CD4-positive, alpha-beta T cell treated with Interleukin-17A for 4 hours (primary cell): ENCODE data around the gene SAPCD1.

ENCODE experiments used
- DNase-seq: peaks from one replicate; pipeline ENCODE4 v3.0.0-alpha.2; 2020; ENCODE audit warnings: mixed read lengths

SAPCD1 gene

DNA sequence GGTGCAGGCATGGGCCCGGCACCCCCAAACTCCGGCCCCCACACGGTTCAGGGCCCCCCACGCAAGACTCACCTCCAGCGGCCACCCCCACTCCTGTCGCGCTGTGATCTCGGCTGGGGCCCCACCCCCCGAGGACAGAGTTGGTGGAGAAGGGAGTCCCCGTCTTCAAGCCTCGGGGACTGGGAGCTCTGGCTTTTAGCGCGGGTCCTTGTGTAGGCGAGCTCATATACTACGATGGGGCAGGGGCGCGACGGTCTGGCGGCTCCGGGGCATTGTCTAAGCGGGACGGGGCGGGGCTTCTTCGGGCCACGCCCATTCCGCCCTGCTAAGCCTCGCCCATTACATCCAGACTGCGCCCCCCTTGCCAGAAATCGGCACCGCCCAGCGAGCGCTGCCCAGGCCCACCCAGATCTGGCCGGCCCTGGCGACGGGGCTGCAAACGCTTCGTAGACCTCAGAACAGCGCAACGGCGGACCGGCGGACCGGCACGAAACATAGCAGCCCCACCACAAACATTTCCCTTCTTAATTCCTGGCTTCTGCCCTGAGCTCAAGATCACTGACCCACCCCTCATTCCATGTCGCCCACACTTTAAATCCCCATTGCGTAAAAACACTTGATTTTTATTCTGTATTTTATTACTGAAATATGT lies 32.4 kb upstream of the SAPCD1 start:
- DNase-seq, result peak; percentile 76

DNA sequence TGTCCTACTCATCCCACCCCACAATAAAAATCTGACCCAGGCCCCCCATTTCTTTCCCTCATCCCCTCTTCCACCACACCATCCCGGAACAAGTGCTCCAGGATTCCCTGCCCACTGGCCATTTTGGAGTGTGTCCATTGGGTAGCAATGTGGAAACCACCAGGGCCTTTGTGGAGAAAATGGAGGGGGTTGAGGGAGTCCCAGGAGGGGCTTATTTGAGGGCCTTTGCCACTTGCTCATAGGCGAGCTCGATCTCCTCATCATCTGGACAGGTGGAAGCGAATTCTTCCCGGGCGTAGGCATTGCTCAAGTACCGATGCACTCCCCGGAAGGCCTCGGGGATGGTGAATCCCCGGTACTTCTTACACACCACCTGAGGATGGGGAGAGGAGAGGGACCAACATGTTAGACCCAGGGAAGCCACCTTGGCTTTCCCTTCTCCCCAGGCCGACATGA lies 31.8 kb upstream of the SAPCD1 start:
- DNase-seq, result no peak

DNA sequence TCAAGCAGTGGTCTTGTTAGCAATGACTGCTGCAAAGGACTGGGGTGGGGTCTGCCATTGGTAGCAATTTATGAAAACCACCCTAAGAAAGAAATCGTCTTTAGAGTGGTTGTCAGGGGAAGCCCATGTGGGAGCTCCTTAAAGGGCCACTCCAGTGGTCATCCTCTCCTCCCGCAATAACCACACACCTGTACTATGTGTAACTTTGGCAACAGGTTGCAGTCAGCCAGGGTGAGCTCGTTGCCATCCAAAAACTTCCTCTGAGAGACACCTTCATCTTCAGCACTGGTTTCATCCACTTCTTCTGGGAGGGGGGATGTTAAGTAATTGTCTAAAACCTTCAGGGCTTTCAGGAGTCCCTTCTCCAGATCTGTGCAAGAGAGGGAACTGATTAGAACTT lies 30.4 kb upstream of the SAPCD1 start:
- DNase-seq, result no peak

DNA sequence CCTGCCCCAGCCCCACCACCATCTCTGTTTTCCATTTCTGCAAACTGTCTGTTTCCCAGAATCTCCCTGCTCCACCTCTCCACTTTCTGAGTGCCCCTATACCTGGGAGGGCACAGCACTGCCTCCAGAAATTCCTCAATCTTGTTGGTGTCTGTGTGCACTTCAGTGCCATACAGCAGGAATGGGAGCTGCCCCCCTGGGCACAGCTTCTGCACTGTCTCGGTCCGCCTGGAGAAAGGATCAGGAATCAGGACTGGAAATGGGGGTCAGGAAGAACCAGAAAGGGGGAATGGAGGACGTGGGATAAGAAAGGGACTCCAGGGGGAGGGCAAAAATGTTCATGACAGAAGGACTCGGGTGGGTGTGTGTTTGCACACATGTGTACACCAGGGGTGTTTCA lies 28.7 kb upstream of the SAPCD1 start:
- DNase-seq, result no peak

DNA sequence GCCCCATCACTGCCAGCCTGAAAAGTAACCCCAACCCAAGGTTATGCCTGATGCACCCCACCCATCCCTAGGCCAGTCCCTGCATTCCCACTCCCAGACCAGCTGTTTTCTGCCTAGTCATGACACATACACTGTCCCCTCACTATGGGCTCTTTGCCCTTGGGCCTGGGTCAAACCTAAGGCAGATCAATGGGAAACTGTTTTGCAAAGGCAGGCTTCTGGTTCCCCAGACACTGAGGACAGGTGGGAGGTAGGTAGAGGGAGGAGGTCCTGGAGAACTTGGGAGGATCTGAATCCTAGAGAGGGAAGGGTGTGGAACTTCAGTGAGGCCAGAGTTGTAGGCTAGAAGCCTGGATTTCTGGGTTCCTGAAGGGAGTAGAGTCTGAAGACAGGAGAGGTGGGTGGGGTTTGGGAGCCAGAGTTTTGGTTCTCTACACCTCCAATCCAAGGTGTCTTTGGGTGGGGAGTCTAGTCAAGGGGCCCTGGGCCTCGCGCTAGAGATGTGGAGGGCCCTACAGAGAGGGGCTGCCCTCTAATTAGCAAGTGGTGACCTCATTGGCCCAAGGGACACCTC lies 28.1 kb upstream of the SAPCD1 start:
- DNase-seq, result no peak

DNA sequence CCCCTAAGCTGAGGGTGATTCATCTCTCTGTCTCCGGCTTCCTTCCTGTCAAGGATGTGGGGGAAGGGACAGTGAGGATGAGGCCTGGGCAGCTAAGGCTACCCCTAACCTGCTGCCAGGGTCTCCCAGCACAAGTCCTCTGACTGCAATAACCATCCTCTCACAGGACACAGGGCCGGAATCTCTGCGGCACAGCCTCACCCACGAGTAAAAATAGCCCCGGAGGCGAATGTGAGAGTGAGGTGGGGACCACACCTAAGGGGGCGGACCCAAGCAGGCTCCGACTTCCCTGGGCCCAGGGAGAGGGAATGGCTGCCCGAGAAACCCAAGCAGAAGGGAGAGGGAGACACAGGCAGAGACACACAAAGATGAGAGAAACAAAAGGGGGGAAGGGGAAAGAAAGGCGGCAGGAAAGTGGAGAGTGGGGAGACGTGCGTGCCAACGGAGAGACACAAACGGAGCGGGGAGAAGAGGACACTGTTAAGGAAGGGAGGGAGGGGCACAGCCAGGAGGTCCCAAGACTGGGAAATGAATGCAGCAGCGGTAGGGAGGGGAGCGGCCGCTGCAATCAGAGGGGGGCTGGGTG lies 27.5 kb upstream of the SAPCD1 start:
- DNase-seq, result peak; percentile 69

DNA sequence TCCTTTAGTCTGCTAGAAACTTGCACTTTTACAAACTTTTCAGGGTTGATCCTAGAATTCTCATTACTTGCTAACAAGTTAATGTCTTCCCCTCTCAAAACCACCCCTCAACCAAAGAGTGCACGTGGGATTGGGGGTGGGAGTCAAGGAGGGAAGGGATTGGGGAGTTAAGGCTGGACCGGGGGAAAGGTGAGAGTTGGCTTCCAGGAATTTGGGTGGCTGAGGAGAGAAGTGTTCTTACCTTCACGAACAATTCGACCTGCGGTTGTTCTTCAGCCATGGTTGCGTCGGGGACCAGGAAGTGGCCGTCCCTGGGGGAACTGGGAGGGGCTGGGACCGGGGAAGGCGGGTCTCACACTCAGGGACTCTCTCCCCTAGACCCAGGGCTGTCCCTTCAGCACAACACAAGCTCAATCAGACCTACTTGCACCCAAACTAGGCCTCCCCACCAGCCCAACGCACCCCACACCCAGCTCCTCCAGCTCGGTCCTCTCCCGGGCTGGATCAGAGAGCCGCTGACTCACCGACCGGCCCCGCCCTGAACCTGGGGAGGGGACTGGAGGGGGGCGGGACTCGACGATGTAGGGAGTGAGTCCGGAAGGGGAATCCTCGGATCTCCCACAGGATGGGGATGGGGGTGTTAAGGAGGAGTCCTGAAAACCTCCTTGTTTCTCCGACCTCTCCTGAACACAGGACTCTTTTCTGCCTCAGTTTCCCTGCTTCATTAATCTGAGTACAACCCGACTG lies 26.3 kb upstream of the SAPCD1 start, which contains the start of gene CLIC1:
CLIC1 (minus strand) TSS at position 510 of the 747 bp plus-strand sequence; CDS start at position 280, 230 bp downstream.
- peak; percentile 85 for DNase-seq

DNA sequence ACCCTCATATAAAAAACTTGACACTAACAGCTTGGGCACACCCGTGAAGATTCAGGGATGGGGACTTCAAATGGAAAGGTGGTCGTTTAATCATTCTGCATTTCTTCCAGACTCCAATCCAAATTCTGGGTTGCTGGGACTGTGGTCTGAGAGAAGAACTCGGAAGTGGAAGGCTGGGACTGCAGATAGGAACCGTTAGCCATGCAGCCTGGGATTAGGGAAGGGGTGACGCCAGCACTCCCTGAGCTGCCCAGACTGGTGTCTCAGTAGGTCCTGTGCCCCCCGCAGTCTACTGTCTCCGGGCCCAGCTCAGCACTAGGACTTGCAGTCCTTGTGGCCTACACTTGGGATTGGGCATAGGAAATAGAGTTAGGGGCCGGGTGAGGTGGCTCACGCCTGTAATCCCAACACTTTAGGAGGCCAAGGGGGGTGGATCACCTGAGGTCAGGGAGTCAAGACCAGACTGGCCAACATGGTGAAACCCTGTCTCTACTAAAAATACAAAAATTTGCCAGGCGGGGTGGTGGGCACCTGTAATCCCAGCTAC lies 25.6 kb upstream of the SAPCD1 start:
- DNase-seq, result no peak

DNA sequence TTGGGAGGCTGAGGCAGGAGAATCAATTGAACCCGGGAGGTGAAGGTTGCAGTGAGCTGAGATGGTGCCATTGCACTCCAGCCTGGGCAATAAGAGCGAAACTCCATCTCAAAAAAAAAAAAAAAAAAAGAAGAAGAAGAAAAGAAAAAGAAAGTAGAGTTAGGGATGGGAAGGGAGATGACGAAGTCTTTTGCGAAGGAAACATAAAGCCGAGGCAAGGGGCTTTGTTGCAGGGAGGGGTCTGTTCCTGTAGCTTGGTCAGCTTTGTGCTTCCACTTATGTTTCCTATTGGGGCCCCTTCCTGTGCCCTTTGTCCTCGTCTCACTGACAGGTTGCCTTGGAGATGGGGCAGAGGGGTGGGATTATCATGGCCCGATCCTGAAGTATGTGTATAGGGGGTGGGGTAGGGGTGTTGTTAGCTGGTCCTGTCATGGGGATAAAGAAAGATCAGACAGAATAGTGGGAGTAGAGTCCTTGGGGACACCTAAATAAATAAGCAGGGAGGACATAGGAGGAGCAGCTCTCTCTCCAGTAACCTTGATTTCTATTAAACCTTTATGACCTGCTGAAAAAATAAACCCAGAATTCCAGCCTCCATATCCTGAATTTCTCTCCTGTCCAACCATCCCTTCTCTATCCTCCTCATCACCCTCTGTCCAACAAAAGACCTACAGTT lies 25.0 kb upstream of the SAPCD1 start:
- DNase-seq, result no peak

DNA sequence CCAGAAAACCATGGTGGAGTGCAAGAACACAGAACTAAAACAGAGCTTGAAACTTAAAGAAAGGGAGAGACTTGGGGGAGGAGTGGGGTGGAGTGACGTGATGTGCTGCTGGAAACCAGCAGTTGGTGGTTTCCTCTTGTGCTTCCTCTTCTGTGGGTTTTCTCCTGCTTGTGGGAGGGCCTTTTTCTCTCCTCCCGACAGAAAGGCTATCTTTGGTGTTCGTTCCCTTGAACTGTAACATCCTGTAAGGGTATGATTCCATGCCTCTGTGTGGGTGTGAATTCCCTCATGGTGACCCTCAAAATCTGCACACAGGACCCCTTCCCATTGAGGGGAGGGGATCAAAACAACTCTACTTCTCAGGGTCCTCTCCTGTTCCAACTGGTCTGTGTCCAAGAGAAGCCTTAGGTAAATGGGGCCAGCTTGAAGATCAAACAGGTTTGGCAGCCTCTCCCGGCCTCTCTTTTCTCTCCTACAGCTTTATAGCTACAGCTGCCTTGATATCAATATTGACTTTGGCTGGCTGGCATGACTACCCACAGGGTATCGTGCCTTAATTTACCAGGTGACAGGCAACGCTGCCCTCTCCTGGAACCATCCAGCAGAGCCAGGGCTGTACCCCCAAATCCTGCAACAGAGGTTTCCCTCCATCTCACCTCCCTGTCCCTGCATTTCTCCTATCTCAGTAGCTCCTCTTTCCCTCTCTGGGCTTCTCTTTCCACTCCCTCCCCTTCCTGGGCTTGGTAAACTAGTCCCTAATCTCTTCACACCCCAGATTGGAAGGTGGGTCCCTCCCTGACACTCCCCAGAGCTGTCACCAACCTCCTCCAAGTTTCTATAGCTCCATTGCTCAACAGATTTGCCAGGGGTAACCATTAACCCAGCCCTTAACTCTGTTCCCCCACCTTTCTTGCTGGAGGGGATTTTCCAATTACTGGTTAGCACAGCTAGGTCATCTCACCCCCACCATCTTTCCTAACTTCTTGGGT lies 24.2 kb upstream of the SAPCD1 start:
- DNase-seq, result peak; percentile 74

DNA sequence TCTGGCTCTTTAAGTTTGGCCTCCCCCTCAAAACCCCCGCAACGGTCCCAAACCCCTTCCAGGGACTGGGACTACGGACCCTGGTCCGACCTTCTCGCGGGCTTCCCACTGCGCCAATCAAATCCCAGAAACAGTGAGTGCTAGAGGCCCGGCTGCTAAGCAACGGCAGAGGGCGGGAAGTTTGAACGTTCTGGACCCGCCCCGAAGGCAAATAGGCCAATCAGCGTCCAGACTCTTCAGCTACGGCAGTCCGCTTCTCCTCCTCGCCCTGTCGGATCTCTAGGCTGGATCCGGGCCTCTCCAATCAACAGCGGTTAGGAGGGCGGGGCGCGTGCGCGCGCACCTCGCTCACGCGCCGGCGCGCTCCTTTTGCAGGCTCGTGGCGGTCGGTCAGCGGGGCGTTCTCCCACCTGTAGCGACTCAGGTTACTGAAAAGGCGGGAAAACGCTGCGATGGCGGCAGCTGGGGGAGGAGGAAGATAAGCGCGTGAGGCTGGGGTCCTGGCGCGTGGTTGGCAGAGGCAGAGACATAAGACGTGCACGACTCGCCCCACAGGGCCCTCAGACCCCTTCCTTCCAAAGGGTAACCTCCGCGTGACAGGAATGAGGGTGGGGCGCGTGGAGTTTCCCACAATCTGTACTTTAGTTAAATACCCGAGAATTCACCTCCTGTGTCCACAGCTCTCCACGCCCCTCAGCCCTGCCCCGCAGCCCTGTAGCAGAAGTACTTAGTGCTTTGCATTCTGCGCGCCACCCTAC lies 22.6 kb upstream of the SAPCD1 start, which contains the start of gene MSH5:
MSH5 (plus strand) TSS at position 367 of the 758 bp plus-strand sequence. CDS start 462 bp downstream, outside the sequence.
- DNase-seq, result peak; percentile 95

DNA sequence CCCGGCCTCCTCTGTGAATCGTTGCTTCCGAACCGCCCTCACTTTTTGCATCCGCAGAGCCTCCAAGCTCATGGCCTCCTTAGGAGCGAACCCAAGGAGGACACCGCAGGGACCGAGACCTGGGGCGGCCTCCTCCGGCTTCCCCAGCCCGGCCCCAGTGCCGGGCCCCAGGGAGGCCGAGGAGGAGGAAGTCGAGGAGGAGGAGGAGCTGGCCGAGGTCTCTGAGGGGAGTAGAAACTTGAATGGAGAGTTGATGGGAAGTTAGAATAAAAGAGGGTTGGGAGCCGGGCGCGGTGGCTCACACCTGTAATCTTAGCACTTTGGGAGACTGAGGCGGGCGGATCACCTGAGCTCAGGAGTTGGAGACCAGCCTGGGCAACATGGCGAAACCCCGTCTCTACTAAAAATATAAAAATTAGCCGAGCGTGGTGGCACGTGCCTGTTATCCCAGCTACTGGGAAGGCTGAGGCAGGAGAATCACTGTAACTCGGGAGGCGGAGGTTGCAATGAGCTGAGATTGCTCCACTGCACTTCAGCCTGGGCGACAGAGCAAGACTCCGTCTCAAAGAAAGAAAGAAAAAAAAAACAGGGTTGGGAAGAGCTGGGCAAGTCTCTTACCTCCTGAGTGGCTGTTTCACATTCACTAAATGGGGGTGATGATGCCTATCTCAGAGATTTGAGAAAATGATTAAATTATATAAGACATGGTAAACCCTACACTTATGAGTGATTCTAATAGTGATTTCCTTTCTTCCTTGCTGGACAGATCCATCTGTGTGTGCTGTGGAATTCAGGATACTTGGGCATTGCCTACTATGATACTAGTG lies 21.8 kb upstream of the SAPCD1 start:
- DNase-seq, result no peak

DNA sequence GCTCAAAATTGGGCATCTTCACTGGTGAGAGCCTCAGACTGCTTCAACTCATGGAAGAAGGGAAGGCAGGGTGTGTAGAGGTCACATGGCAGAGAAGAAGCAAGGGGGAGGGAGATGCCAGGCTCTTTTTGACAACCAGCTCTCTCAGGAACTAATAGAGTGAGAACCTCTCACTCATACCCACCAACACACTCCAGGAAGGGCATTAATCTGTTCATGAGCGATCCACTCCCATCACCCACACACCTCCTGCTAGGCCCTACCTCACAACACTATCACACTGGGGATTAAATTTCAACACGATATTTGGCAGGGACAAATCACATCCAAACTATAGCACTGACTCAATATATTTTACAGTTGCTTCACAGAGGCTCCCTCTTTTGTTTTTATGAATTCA lies 20.6 kb upstream of the SAPCD1 start:
- no peak for DNase-seq

DNA sequence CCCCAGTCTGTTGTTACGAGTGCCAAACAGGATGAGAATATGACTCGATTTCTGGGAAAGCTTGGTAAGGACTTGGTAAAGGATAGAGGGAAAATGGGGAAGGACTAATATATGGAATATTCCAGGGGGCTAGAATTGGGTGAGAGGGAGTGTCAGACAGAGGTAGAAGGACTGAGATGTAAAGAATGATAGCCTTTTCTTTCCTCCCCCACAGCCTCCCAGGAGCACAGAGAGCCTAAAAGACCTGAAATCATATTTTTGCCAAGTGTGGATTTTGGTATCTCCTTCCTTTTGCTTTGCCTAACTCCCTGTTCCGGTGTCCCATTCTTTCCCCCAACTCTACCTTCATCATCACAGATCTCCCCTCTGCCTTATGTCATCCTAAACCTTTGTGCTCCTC lies 19.6 kb upstream of the SAPCD1 start:
- DNase-seq, result no peak

DNA sequence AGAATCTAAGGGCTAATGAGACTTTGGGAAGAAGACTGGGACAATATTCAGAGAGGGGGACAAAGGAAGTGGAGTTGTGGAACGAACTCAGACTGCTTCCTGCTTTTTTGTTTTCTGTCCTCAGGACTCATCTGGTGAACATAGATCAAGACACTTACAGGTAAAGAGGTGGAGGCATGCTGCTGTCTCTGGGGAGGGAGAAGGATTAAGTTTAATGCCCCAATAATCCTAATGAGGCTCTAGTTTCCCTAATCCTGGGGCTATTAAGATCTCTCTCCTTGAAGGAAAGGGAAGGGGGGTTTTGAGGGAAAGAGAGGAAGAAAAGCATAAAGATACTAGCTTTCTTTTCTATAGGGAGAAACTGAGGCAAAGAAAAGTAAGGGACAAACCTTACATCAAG lies 18.0 kb upstream of the SAPCD1 start:
- no peak for DNase-seq

DNA sequence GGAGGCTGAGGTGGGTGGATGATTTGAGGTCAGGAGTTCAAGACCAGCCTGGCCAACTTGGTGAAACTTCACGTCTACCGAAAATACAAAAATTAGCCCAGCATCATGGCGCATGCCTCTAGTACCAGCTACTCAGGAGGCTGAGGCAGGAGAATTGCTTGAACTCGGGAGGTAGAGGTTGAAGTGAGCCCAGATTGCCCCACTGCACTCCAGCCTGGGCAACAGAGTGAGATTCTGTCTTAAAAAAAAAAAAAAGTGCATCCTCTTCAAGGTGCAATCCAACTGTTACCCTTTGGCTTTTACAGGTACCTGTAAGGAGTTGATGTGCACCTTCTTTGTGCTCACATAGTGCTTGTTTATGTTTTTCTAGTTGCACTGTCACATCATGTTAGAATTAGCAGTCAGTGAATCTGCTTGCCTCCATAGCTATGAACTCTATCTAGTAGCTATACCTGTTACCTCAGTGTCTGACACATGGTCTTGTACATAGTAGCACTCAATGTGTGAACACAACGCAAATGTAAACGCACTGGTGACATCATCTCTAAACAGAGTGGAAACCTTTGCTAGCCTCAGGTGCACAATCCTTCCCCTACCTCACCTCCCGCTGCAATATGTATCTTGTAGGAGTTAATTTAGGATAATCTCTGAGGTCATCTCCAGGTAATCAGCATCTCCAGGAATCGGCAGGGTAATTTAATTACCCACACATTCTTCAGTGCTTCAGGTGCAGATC lies 13.0 kb upstream of the SAPCD1 start:
- DNase-seq, result no peak

DNA sequence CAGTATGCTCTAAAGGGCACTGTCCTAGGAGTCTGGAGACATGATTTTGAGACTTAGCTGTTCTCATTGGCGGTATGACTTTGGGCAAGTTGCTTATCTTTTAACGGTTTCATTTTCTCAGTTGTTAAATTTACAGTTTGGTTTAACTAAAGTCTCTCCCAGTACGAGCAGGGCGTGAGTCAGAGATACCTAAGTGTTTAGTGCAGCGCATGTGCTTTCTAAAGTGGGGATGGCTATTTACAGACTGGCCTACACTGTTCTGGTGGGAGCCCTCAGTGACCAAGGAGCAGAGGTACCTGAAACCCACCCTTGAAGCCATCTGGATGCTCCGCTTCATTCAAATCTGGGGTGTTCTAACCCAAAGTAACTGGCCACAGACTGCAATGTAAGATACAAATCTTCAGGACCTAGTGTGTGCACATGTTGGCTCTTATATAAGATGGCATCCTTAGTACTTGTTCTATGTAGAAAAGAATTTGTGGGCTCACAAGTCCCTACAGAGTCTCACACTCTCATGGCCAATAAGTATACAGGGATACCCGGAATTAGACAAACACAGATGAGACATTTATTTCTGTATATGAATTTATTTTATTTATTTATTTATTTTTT lies 11.9 kb upstream of the SAPCD1 start:
- DNase-seq, result no peak

DNA sequence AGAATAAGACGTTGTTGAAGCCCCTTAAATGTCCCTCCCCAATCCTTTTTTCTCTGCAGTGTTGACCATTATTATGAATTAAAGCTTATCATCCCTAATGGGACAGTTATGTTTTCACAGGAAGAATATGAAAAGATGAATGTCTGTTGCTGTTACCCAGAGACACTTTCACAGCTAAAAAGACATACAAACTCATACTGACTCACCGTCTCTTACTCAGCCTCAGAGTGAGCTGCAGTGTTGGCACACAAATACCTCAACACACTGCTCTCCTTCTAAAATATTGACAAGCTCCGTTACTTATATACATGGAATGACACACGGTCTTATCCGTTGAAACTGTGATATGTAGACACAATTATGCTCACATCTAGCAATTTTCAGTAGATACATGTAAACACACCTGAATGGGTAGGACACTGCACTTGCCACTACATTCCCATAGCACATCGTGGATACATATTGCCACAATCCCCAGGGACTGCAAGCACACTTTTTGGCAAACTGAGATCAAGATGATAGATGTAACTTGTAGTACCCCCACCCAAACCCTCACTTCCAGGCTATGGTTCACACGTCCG lies 9.6 kb upstream of the SAPCD1 start:
- no peak for DNase-seq
